ENCODE measurements around the gene BAIAP2. TPM values are rescaled to one million over a fixed set of nuclear protein-coding genes. Genes with fewer than 3 reads are reported as not detected.

Gene BAIAP2
- total RNA-seq, 2 experiments from 2014 or later, result 3.3 to 3.6 TPM

DNA sequence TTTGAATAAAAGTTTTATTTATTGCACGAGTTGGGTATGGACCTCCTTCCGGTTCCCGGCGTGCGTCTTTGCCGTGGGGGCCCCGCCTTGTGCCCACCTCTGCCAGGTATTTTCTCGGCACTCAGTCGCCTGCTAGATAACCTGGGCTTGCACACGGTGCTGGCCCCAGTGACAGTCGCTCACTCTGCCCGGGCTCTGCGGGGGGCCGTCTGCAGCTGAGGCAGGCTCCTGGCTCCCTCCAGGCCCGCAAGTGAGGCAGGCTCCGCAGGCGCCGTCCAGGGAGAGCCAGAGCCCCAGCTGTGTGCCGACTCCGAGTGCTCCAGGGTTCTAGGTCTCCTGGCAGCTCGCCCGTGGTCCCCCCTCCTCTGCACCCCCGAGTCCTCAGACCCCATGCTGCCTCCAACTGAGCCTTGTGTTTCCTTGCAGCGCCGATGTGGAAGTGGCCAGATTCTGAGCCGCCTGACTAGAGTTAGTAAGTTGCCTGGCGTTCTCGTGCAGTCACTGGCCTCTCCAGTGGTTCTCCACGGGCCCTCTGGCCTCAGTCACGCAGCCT, 75.6 kb downstream of the BAIAP2 start:
- Mint-ChIP-seq H3K4me3 (no peak overlapping the region), H3K36me3 (no peaks in the 10 kb centered on the region), H3K4me1 (ENCODE audit: low read depth) (peaks cover 4% of the 10 kb centered on the region), H3K9me3 (no peaks in the 10 kb centered on the region), H3K27me3 (no peaks in the 10 kb centered on the region), H3K27ac (no peak overlapping the region)
- CTCF ChIA-PET, result interaction anchor here (0.9 kb wide), 1 partner anchor 9 kb away, joined by 3 read pairs; no protein-coding TSS in a partner anchor
- intact Hi-C loops (cut with micrococcal nuclease), result no loop called here
- DNase-seq, result no peak
- POLR2A ChIA-PET, result no interaction called here

DNA sequence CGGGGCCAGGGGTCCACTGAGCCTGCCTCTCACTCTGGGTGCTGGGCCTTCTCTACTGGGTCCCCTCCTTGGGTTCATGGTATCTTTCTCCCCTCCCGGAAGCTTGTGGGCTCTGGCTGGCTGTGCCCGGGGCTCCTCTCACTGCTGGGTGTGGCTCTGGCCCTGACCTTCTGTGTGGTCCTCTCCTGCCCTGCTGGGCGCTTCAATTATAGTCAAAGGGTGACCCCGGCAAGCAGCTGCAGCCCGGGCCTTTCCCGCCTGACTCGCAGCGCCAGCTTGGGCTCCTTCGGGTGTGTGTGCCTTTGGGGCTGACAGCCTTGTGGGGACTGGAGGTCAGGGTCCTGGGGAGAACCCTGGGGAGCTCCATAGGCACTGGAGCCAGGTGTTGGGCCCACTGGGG, 76.1 kb downstream of the BAIAP2 start:
- intact Hi-C loops (cut with micrococcal nuclease), result no loop called here
- peaks cover 4% of the 10 kb centered on the region for H3K4me1 Mint-ChIP-seq (ENCODE audit: low read depth)
- H3K27me3 Mint-ChIP-seq, result no peaks in the 10 kb centered on the region
- H3K4me3 Mint-ChIP-seq, result no peak overlapping the region
- no peaks in the 10 kb centered on the region for H3K36me3 Mint-ChIP-seq
- ChIA-PET POLR2A (no interaction called here), CTCF (interaction anchor here (0.9 kb wide), 1 partner anchor 9 kb away, joined by 3 read pairs; no protein-coding TSS in a partner anchor)
- no peaks in the 10 kb centered on the region for H3K9me3 Mint-ChIP-seq
- no peak overlapping the region for H3K27ac Mint-ChIP-seq
- no peak for DNase-seq

DNA sequence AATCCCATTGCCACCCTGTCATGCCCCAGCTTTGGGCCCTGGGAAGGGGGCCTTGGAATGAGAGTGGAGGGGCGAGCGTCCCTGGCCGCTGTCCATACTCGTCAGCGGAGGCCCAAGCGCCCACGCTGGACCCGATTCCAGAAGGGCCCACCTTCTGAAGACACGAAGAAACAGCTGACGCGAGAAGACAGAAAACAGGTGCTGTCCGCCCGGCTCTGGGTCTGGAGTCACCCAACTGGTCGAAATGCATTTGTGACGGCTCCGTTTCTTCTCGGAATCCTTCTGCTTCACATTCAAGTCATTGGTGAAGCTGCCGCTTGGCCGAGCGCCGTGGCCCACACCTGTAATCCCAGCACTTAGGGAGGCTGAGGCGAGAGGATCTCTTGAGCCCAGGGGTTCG, 77.5 kb downstream of the BAIAP2 start:
- no peak overlapping the region for H3K27ac Mint-ChIP-seq
- POLR2A ChIA-PET, result interaction anchor here (0.7 kb wide), 1 partner anchor 17 kb away, joined by 3 read pairs; no protein-coding TSS in a partner anchor
- no peaks in the 10 kb centered on the region for H3K9me3 Mint-ChIP-seq
- peaks cover 4% of the 10 kb centered on the region for H3K4me1 Mint-ChIP-seq (ENCODE audit: low read depth)
- no peaks in the 10 kb centered on the region for H3K27me3 Mint-ChIP-seq
- no peak for DNase-seq
- H3K36me3 Mint-ChIP-seq, result no peaks in the 10 kb centered on the region
- H3K4me3 Mint-ChIP-seq, result no peak overlapping the region
- intact Hi-C loops (cut with micrococcal nuclease), result no loop called here
- CTCF ChIA-PET, result interaction anchor here (1.6 kb wide), 1 partner anchor 11 kb away, joined by 5 read pairs; no protein-coding TSS in a partner anchor

DNA sequence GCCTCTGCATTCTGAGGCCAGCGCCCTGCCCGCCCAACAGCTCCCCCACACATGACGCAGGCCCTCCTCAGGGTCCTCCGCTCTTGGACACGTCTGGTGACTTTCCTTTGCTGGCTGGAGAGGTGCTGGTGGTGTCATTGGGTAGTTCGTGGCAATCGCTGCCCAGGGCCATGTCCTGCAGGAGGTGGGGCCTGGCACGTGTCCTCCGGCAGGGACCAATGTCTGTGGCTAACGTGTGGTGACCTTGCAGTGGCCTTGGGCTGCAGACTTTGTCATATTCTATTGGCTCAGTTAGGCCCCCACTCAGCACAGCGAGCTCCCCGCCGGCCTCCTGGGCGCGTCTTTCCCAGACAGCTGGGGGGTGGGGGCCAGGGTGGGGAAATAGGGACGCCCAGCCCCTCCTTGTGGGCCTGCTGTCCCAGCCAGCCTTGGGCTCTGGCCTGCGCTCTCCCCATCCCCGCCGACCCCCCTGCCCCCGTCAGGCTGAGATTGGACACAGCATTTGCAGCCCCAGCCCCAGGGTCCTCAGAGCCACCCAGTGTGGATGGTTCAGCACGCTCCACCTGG, 78.3 kb downstream of the BAIAP2 start:
- Mint-ChIP-seq H3K4me3 (no peak overlapping the region), H3K9me3 (no peaks in the 10 kb centered on the region), H3K27me3 (no peaks in the 10 kb centered on the region), H3K27ac (no peak overlapping the region), H3K4me1 (ENCODE audit: low read depth) (peaks cover 4% of the 10 kb centered on the region), H3K36me3 (no peaks in the 10 kb centered on the region)
- intact Hi-C loops (cut with micrococcal nuclease), result no loop called here
- DNase-seq, result no peak
- CTCF ChIA-PET, result interaction anchor here (1.6 kb wide), 1 partner anchor 11 kb away, joined by 5 read pairs; no protein-coding TSS in a partner anchor
- POLR2A ChIA-PET, result no interaction called here

DNA sequence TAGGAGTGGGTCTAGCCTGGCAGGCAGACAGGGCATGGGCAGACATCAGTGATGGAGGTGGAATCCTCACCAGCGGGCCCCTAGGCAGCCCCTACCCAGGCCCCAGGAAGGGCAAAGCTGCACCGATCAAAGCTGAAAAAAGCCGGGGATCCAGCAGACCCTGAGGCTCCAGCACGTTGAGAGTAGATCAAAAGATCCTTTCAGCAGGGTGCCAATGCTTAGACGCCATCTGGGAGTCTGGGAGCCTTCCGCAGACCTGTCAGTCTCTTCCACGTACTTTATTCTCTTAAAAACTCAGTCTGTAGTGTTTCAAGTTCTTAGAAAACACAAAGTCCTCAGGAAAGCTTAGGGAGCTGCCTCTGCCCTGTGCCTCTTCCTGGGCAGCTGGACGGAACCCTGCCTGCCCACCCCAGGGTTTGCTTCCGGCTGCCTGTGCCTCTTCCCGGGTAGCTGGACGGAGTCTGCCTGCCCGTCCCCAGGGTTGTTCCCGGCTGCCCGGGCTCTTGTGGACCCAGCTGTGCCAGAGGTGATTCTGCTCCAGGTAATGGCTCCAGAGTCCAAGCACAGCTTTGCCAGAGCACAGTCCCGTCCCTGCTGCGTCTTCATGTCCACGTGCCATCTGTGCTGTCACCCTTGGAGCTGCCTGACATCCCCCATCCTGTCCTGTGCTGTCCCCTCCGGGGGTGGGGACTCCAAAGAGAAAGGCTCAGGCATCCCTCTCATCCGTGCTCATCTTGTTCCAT, 79.6 kb downstream of the BAIAP2 start:
- Mint-ChIP-seq H3K9me3 (no peaks in the 10 kb centered on the region), H3K27ac (no peak overlapping the region), H3K4me3 (no peak overlapping the region), H3K27me3 (no peaks in the 10 kb centered on the region), H3K4me1 (ENCODE audit: low read depth) (peaks cover 6% of the 10 kb centered on the region), H3K36me3 (no peaks in the 10 kb centered on the region)
- intact Hi-C loops (cut with micrococcal nuclease), result no loop called here
- ChIA-PET CTCF (interaction anchor here (1.1 to 1.8 kb wide), 2 partner anchors 13 to 91 kb away, joined by 3 to 12 read pairs; no protein-coding TSS in a partner anchor), POLR2A (interaction anchor here (0.7 kb wide), 1 partner anchor 95 kb away, joined by 5 read pairs; no protein-coding TSS in a partner anchor)
- no peak for DNase-seq

DNA sequence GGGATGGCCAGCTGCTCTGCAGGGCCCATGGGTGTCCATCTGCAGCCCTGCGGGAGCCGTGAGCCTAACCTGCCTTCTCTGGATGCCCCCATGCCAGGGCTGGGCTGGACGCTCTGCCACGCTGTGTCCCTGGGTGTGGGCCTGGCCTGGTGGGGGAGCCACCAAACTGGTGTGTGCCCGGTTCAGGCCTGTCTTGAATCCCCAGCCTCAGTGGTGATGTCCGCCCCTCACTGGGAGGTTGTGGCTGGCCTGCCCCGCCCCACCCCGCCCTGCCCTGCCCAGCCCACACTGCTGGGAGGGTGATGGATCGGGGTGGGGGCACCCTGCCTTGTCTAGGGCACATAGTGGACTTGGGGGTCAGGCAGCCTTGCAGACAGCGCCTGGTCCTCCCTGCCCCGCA, 80.3 kb downstream of the BAIAP2 start:
- Mint-ChIP-seq H3K9me3 (no peaks in the 10 kb centered on the region), H3K27ac (no peak overlapping the region), H3K27me3 (no peaks in the 10 kb centered on the region), H3K4me1 (ENCODE audit: low read depth) (peaks cover 5% of the 10 kb centered on the region), H3K36me3 (no peaks in the 10 kb centered on the region), H3K4me3 (no peak overlapping the region)
- ChIA-PET CTCF (interaction anchor here (1.1 to 1.8 kb wide), 2 partner anchors 13 to 92 kb away, joined by 3 to 12 read pairs; no protein-coding TSS in a partner anchor), POLR2A (no interaction called here)
- no peak for DNase-seq
- intact Hi-C loops (cut with micrococcal nuclease), result no loop called here

DNA sequence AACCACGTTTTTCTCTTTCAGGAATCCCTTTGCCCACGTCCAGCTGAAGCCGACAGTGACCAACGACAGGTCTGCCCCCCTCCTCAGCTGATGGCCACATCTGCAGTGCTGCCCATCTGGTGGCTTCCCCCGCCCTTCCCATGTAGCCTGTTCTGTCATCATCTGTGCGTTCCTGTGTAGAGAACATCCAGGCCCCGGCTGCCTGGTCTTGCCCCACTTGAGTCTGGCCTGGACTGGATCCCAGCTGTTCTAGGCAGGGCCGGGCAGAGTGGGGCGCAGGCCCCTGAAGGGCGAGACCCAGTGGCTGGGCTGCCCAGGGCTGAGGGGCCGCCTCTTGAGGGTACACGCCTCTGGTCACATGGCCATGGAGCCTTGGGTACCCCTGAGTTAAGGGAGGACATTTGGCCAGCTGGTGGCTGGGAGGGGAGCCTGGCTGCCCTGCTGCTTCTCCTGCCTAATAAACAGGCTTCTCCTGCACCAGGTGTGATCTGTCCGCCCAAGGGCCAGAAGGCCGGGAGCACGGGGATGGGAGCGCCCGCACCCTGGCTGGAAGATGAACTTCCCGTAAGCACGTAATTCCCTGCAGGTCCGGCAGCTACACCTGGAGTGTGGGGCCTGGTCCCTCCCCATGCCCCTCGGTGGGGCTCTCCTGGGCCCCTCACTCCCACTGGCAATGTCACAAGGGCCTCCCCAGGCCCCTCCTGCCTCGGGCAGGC, 81.0 kb downstream of the BAIAP2 start:
- intact Hi-C loops (cut with micrococcal nuclease), result no loop called here
- Mint-ChIP-seq H3K36me3 (no peaks in the 10 kb centered on the region), H3K4me3 (no peak overlapping the region), H3K27ac (no peak overlapping the region), H3K9me3 (no peaks in the 10 kb centered on the region), H3K4me1 (ENCODE audit: low read depth) (peaks cover 5% of the 10 kb centered on the region), H3K27me3 (no peaks in the 10 kb centered on the region)
- ChIA-PET POLR2A (no interaction called here), CTCF (interaction anchor here (0.6 to 1.8 kb wide), 4 partner anchors 12 to 405 kb away, joined by 3 to 11 read pairs (median 3); no protein-coding TSS in a partner anchor)
- DNase-seq, result no peak

DNA sequence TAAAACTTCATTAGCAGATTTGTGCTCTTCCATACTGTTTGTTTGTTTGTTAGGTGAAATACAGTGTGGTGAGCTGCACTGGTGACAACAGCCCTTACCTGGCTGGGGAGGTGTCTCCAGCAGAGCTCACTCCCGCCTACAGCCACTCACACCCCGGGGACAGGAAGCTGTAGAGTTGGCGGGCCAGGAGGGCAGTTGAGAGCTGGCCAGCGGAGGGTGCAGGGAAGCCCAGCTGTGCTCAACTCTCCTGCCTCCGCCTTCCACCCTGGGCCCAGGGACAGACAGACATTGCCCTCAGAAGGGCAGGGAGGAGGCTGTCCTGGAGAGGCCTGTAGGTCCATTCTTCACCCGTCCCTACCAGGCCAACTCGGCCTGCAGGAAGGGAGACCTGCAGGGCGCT, 81.8 kb downstream of the BAIAP2 start:
- ChIA-PET CTCF (interaction anchor here (0.6 to 1.8 kb wide), 3 partner anchors 13 to 404 kb away, joined by 3 to 11 read pairs (median 3); no protein-coding TSS in a partner anchor), POLR2A (no interaction called here)
- Mint-ChIP-seq H3K27ac (no peak overlapping the region), H3K9me3 (no peaks in the 10 kb centered on the region), H3K4me3 (no peak overlapping the region), H3K27me3 (no peaks in the 10 kb centered on the region), H3K4me1 (ENCODE audit: low read depth) (peaks cover 5% of the 10 kb centered on the region), H3K36me3 (no peaks in the 10 kb centered on the region)
- DNase-seq, result no peak
- intact Hi-C loops (cut with micrococcal nuclease), result no loop called here

DNA sequence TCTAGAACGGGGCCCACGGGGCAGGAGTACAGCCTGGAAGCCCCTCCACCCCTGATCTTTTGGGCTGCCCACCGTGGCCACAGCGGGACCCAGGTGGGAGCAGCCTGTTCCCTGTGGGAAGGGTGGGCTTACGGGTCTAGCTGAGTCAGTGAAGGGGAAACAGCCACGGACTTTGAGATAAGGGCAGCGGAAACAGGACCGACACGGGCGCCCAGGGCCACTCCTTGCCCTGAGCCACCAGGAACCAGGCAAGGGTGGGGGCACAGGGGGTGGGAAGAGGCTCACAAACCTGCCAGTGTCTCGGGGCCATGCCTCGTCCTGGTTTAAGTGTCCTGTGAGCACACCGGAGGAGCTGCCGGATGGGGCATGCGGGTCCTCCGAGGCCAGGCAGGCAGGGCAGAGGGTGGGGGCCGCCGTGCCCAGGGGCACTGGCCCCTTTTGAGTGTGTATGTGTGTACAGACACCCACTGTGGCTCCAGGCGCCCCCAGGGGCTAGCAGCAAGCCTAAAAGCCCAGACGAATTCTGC, 82.8 kb downstream of the BAIAP2 start:
- no peaks in the 10 kb centered on the region for H3K9me3 Mint-ChIP-seq
- ChIA-PET CTCF (interaction anchor here (1.8 kb wide), 1 partner anchor 16 kb away, joined by 11 read pairs; no protein-coding TSS in a partner anchor), POLR2A (no interaction called here)
- DNase-seq, result no peak
- no peak overlapping the region for H3K4me3 Mint-ChIP-seq
- H3K27ac Mint-ChIP-seq, result no peak overlapping the region
- no peaks in the 10 kb centered on the region for H3K27me3 Mint-ChIP-seq
- no peaks in the 10 kb centered on the region for H3K36me3 Mint-ChIP-seq
- H3K4me1 Mint-ChIP-seq (ENCODE audit: low read depth), result peaks cover 5% of the 10 kb centered on the region
- intact Hi-C loops (cut with micrococcal nuclease), result no loop called here

DNA sequence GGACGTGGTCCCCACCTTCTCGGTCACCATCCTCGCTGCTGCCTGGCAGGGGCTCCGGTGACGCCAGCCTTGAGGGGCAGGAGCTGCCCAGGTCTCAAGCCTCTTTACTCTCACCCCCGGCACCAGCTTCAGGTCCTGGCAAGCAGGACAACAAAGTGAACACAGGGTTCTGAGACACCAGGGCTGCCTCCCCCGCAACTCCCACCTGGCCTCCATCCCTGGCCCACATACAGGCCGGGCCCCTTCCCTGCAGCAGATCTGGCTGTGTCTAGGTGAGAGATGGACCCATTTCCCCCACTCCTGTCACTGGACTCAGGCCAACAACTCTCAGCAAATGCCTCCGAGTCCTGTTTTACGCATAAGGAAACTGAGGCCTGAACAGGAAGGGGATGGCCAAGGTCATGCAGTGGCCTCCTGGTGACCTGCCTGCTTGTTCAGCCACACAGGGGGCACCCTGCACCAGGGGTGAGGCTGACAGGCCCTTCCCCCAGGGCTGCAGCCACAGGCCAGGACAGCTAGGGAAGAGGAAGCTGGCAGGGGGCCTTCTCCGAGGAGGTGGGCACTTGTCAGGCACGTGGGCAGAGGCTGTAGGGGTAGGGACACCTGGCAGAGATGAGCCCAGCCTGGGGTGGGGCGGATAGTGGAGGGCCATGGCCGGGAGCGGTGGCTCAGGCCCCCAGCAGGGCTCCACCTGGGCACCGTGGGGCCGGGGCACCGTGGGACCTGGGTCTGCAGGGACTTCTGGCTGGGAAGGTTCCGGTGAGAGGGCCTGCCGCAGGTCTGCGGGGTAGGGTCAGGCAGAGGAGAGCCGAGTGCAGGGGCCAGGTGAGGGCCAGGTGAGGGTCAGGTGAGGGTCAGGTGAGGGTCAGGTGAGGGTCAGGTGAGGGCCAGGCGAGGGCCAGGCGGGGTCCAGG, 83.6 kb downstream of the BAIAP2 start:
- H3K27ac Mint-ChIP-seq, result no peak overlapping the region
- intact Hi-C loops (cut with micrococcal nuclease), result no loop called here
- CTCF ChIA-PET, result interaction anchor here (0.7 to 1.5 kb wide), 2 partner anchors 17 to 95 kb away, joined by 3 read pairs; no protein-coding TSS in a partner anchor
- H3K4me1 Mint-ChIP-seq (ENCODE audit: low read depth), result peaks cover 5% of the 10 kb centered on the region
- POLR2A ChIA-PET, result no interaction called here
- H3K27me3 Mint-ChIP-seq, result no peaks in the 10 kb centered on the region
- no peaks in the 10 kb centered on the region for H3K36me3 Mint-ChIP-seq
- H3K9me3 Mint-ChIP-seq, result no peaks in the 10 kb centered on the region
- H3K4me3 Mint-ChIP-seq, result peak overlapping the region; percentile 60
- no peak for DNase-seq

Data from activated CD4-positive, alpha-beta memory T cell treated with anti-CD3 and anti-CD28 coated beads for 36 hours (primary cell).